K562 (cell line): ENCODE data around the gene SPDEF. TPM values are rescaled to one million over a fixed set of nuclear protein-coding genes. Genes with fewer than 3 reads are reported as not detected.

ENCODE experiments used
- ARNT ChIP-seq, 2 experiments: fragments of 450-650 bp; IDR thresholded peaks; 2 replicates each; pipeline ENCODE4 v1.6.1; 2016; ENCODE audit warnings: mild to moderate bottlenecking in 1 of 2
- CBFA2T3 ChIP-seq: fragments of 450-650 bp; IDR thresholded peaks from 2 replicates; pipeline ENCODE4 v1.6.1; 2017
- EGR1 ChIP-seq: fragments of 450-650 bp; conservative IDR thresholded peaks from 2 replicates; pipeline ENCODE4 v1.6.1; 2017; ENCODE audit warnings: mild to moderate bottlenecking
- ERF ChIP-seq: fragments of 450-650 bp; formaldehyde crosslinking; IDR thresholded peaks from 2 replicates; pipeline ENCODE4 v1.4.0; 2020; ENCODE audit warnings: mild to moderate bottlenecking, mixed read lengths
- HMG20B ChIP-seq: fragments of 250-450 bp; sonication (Bioruptor Pico); IDR thresholded peaks from 2 replicates; pipeline ENCODE4 v1.5.0; 2021; ENCODE audit warnings: mild to moderate bottlenecking
- PML ChIP-seq: IDR thresholded peaks from 2 replicates; pipeline ENCODE4 v1.6.1; 2012; ENCODE audit warnings: low read length, inconsistent platforms
- POLR2AphosphoS2 ChIP-seq: IDR thresholded peaks from 2 replicates; pipeline ENCODE4 v1.6.1; 2012; ENCODE audit warnings: low read length, improper control_type of control experiment
- RBM39 ChIP-seq: fragments of 200-400 bp; formaldehyde crosslinking; optimal IDR thresholded peaks from 2 replicates; pipeline ENCODE3; 2018; ENCODE audit warnings: low read depth, low read length
- TAL1 ChIP-seq: fragments of 450-650 bp; IDR thresholded peaks from 2 replicates; pipeline ENCODE4 v1.6.1; 2016; ENCODE audit warnings: mild to moderate bottlenecking
- TEAD4 ChIP-seq, 2 experiments: sonication (generic) in 1 of 2; formaldehyde crosslinking in 1 of 2; IDR thresholded peaks; 2 replicates each; pipeline versions ENCODE4 v1.6.1 to v1.8.0; 2012 to 2022; ENCODE audit warnings: borderline replicate concordance in 1 of 2, inconsistent platforms in 1 of 2, low read length in 1 of 2, mild to moderate bottlenecking in 1 of 2, missing genetic modification reagents in 1 of 2
- ZNF263 ChIP-seq: sonication (generic); formaldehyde crosslinking; IDR thresholded peaks from 2 replicates; pipeline ENCODE4 v1.8.0; 2022; ENCODE audit warnings: mild to moderate bottlenecking, missing genetic modification reagents, borderline replicate concordance
- polyA plus RNA-seq, 8 experiments: library from polyadenylated mRNA; depleted of rRNA in 4 of 8; stranded (reverse) in 5 of 8; unstranded in 3 of 8; fragments of >200 nt; fragmentation: Nextera tagmentation in 2 of 8; fragmentation: Illumina TruSeq in 1 of 8; extraction: Ambion mirVana in 2 of 8; extraction: Trizol in 1 of 8; gene quantifications; 2 replicates each; pipeline versions ENCODE4 v1.2.1 to v1.2.3, GENCODE V29; 2011 to 2014; ENCODE audit warnings: inconsistent platforms in 1 of 8, missing spikeins in 1 of 8
- total RNA-seq, 7 experiments: library from RNA; depleted of rRNA in 6 of 7; stranded (reverse); fragments of >200 nt in 6 of 7; fragmentation: Illumina TruSeq in 2 of 7; extraction: Trizol in 2 of 7; gene quantifications; 2 replicates each; pipeline versions ENCODE4 v1.2.1 to v1.2.3, GENCODE V29; 2011 to 2021; ENCODE audit warnings: low replicate concordance in 1 of 7
- TF ChIP-seq, protein P1 (sequence below): sonication (generic); formaldehyde crosslinking; IDR thresholded peaks from 2 replicates; pipeline ENCODE4 v1.8.0; 2022; ENCODE audit warnings: mild to moderate bottlenecking, missing genetic modification reagents
- TF ChIP-seq, protein P2 (sequence below), 2 experiments: fragments of 450-650 bp in 1 of 2; sonication (generic) in 1 of 2; formaldehyde crosslinking; conservative IDR thresholded peaks; 2 replicates each; pipeline versions ENCODE4 v1.4.0 to v1.8.1; 2020 to 2022; ENCODE audit warnings: mild to moderate bottlenecking in 1 of 2, missing genetic modification reagents in 1 of 2
- TF ChIP-seq, protein P3 (sequence below), 2 experiments: fragments of 250-450 bp in 1 of 2; fragments of 450-650 bp in 1 of 2; sonication (Bioruptor Pico) in 1 of 2; IDR thresholded peaks; 2 replicates each; pipeline versions ENCODE4 v1.6.1 to v1.8.0; 2016 to 2021; ENCODE audit warnings: mild to moderate bottlenecking in 2 of 2, moderate library complexity in 2 of 2, missing compliant biosample characterization in 1 of 2, missing genetic modification characterization in 1 of 2
- TF ChIP-seq, protein P4 (sequence below): sonication (generic); formaldehyde crosslinking; IDR thresholded peaks from 2 replicates; pipeline ENCODE4 v1.8.0; 2023; ENCODE audit warnings: missing genetic modification reagents, mild to moderate bottlenecking, borderline replicate concordance
- TF ChIP-seq, protein P5 (sequence below): fragments of 450-650 bp; IDR thresholded peaks from 2 replicates; pipeline ENCODE4 v1.7.0; 2016; ENCODE audit warnings: borderline replicate concordance
- TF ChIP-seq, protein P6 (sequence below): sonication (generic); formaldehyde crosslinking; IDR thresholded peaks from 2 replicates; pipeline ENCODE4 v1.8.1; 2023; ENCODE audit warnings: mild to moderate bottlenecking, missing genetic modification reagents

Gene SPDEF
- total and polyA plus RNA-seq, 9 of the 15 experiments (the other 6 are each of a cell fraction or from before 2014, with no cell fraction given) = 0.04 to 0.12 (median 0.11) TPM; not detected in 5

DNA sequence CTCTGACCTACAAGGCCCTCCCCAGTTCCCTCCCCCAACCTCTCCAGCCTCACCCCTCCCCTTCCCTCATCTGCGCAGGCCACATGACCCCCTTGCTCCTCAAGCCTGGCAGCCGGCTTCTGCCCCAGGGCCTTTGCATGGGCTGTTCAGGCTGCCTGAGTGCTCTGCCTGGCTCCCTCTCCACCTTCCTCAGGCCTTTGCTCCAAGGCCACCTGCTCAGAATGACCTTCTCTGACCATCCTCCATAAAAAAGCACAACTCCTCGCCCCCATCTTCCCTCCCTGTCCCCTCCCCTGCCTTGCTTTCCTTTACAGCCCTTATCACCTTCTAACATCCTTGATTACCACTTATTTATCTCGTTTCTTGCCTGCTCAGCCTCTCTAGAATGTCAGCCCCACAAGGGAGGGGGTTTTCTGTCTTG lies 38.7 kb downstream of the SPDEF start (continued):
- TF ChIP-seq, protein P1, sequence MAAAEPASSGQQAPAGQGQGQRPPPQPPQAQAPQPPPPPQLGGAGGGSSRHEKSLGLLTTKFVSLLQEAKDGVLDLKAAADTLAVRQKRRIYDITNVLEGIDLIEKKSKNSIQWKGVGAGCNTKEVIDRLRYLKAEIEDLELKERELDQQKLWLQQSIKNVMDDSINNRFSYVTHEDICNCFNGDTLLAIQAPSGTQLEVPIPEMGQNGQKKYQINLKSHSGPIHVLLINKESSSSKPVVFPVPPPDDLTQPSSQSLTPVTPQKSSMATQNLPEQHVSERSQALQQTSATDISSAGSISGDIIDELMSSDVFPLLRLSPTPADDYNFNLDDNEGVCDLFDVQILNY (CRISPR knock-in tag) = no peak
- TF ChIP-seq, protein P2, sequence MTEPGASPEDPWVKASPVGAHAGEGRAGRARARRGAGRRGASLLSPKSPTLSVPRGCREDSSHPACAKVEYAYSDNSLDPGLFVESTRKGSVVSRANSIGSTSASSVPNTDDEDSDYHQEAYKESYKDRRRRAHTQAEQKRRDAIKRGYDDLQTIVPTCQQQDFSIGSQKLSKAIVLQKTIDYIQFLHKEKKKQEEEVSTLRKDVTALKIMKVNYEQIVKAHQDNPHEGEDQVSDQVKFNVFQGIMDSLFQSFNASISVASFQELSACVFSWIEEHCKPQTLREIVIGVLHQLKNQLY (CRISPR knock-in tag; conservative IDR thresholded peaks at IDR 0.05) = no peak
- TF ChIP-seq ERF = no peak
- peak; percentile 39 for TF ChIP-seq EGR1
- TF ChIP-seq, protein P3, sequence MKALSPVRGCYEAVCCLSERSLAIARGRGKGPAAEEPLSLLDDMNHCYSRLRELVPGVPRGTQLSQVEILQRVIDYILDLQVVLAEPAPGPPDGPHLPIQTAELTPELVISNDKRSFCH (CRISPR knock-in tag; IDR thresholded peaks at IDR 0.05) = no peak
- TF ChIP-seq, protein P3 (tag; IDR thresholded peaks at IDR 0.05) = peak; percentile 53; the same call in 1 of the 2 replicates
- TF ChIP-seq TAL1 = peak; percentile 77
- TF ChIP-seq HMG20B (CRISPR knock-in tag) = no peak
- TF ChIP-seq TEAD4 (IDR thresholded peaks at IDR 0.05; ENCODE audit: low read length) = peak; percentile 68
- TF ChIP-seq TEAD4 (CRISPR knock-in tag; IDR thresholded peaks at IDR 0.05; ENCODE audit: borderline replicate concordance) = no peak
- TF ChIP-seq, protein P4, sequence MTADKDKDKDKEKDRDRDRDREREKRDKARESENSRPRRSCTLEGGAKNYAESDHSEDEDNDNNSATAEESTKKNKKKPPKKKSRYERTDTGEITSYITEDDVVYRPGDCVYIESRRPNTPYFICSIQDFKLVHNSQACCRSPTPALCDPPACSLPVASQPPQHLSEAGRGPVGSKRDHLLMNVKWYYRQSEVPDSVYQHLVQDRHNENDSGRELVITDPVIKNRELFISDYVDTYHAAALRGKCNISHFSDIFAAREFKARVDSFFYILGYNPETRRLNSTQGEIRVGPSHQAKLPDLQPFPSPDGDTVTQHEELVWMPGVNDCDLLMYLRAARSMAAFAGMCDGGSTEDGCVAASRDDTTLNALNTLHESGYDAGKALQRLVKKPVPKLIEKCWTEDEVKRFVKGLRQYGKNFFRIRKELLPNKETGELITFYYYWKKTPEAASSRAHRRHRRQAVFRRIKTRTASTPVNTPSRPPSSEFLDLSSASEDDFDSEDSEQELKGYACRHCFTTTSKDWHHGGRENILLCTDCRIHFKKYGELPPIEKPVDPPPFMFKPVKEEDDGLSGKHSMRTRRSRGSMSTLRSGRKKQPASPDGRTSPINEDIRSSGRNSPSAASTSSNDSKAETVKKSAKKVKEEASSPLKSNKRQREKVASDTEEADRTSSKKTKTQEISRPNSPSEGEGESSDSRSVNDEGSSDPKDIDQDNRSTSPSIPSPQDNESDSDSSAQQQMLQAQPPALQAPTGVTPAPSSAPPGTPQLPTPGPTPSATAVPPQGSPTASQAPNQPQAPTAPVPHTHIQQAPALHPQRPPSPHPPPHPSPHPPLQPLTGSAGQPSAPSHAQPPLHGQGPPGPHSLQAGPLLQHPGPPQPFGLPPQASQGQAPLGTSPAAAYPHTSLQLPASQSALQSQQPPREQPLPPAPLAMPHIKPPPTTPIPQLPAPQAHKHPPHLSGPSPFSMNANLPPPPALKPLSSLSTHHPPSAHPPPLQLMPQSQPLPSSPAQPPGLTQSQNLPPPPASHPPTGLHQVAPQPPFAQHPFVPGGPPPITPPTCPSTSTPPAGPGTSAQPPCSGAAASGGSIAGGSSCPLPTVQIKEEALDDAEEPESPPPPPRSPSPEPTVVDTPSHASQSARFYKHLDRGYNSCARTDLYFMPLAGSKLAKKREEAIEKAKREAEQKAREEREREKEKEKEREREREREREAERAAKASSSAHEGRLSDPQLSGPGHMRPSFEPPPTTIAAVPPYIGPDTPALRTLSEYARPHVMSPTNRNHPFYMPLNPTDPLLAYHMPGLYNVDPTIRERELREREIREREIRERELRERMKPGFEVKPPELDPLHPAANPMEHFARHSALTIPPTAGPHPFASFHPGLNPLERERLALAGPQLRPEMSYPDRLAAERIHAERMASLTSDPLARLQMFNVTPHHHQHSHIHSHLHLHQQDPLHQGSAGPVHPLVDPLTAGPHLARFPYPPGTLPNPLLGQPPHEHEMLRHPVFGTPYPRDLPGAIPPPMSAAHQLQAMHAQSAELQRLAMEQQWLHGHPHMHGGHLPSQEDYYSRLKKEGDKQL (CRISPR knock-in tag) = no peak
- TF ChIP-seq ARNT (IDR thresholded peaks at IDR 0.05) = no peak
- TF ChIP-seq CBFA2T3 = peak; percentile 86
- no peak for TF ChIP-seq RBM39
- TF ChIP-seq PML = no peak
- TF ChIP-seq, protein P5, sequence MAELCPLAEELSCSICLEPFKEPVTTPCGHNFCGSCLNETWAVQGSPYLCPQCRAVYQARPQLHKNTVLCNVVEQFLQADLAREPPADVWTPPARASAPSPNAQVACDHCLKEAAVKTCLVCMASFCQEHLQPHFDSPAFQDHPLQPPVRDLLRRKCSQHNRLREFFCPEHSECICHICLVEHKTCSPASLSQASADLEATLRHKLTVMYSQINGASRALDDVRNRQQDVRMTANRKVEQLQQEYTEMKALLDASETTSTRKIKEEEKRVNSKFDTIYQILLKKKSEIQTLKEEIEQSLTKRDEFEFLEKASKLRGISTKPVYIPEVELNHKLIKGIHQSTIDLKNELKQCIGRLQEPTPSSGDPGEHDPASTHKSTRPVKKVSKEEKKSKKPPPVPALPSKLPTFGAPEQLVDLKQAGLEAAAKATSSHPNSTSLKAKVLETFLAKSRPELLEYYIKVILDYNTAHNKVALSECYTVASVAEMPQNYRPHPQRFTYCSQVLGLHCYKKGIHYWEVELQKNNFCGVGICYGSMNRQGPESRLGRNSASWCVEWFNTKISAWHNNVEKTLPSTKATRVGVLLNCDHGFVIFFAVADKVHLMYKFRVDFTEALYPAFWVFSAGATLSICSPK = no peak
- no peak for TF ChIP-seq ZNF263
- TF ChIP-seq POLR2AphosphoS2 = no peak
- TF ChIP-seq, protein P6, sequence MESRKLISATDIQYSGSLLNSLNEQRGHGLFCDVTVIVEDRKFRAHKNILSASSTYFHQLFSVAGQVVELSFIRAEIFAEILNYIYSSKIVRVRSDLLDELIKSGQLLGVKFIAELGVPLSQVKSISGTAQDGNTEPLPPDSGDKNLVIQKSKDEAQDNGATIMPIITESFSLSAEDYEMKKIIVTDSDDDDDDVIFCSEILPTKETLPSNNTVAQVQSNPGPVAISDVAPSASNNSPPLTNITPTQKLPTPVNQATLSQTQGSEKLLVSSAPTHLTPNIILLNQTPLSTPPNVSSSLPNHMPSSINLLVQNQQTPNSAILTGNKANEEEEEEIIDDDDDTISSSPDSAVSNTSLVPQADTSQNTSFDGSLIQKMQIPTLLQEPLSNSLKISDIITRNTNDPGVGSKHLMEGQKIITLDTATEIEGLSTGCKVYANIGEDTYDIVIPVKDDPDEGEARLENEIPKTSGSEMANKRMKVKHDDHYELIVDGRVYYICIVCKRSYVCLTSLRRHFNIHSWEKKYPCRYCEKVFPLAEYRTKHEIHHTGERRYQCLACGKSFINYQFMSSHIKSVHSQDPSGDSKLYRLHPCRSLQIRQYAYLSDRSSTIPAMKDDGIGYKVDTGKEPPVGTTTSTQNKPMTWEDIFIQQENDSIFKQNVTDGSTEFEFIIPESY (CRISPR knock-in tag) = no peak
